K562 (cell line): ENCODE results near the gene IL31. TPM values are rescaled to one million over a fixed set of nuclear protein-coding genes. Genes with fewer than 3 reads are reported as not detected.

Source experiments
- ATAC-seq: fragments of 200-7000 bp; cut with Tn5 transposase; 3 replicates; pipeline ENCODE4 v1.9.1; 2020; ENCODE audit warnings: moderate library complexity
- BruUV-seq: library from RNA; stranded (reverse); fragments of 400-500 nt; replicated peaks from 2 replicates; lab custom pipeline; 2021; lab: Mats Ljungman, UMichigan
- CTCF ChIA-PET: fragments of 300-600 bp; formaldehyde crosslinking; extraction: SDS; loops from one replicate; lab custom pipeline; 2021; ENCODE audit warnings: low intra/inter-chr PET ratio; lab: Yijun Ruan, JAX
- POLR2A ChIA-PET: fragments of 300-600, 350-650 bp; sonication (Branson Sonifier 250); formaldehyde crosslinking; extraction: SDS; loops from one replicate; lab custom pipeline; 2021; ENCODE audit warnings: antibody characterized with exemption, inconsistent platforms; lab: Yijun Ruan, JAX
- DNase-seq, 4 experiments: peaks; one replicate each; pipeline versions ENCODE4 v3.0.0 to v3.0.0-alpha.2; 2011 to 2018; ENCODE audit warnings: low spot score in 3 of 4, mixed read lengths in 3 of 4; ENCODE audit errors: extremely low read depth in 1 of 4
- FAIRE-seq: peaks from 2 replicates; lab custom pipeline; 2011; peaks lifted over from hg19 to GRCh38; lab: Jason Lieb, UNC
- H2AFZ ChIP-seq: 2 replicates; pipeline ENCODE4 v1.6.0; 2011; ENCODE audit warnings: low read depth, low read length, control low read depth, inconsistent platforms
- H3K27ac ChIP-seq: fragments of 200-600 bp; 3 replicates; pipeline ENCODE4 v1.8.0; 2011; ENCODE audit warnings: low read depth, mild to moderate bottlenecking, control low read depth, inconsistent platforms, low read length, moderate library complexity, mixed read lengths; ENCODE audit errors: extremely low read depth
- H3K27me3 ChIP-seq, 2 experiments: fragments of 300-600 bp in 1 of 2; 2 replicates in 1 of 2; 3 replicates in 1 of 2; pipeline versions ENCODE4 v1.6.0 to v1.8.0; 2011; ENCODE audit warnings: inconsistent platforms in 2 of 2, low read length in 2 of 2, mild to moderate bottlenecking in 1 of 2, mixed read lengths in 1 of 2, moderate library complexity in 1 of 2; ENCODE audit not compliant: control insufficient read depth in 2 of 2, insufficient read depth in 2 of 2
- H3K36me3 ChIP-seq: fragments of 300-600 bp; 3 replicates; pipeline ENCODE4 v1.8.0; 2011; ENCODE audit warnings: mild to moderate bottlenecking, low read length, inconsistent platforms; ENCODE audit not compliant: control insufficient read depth, insufficient read depth
- H3K4me1 ChIP-seq, 2 experiments: fragments of 200-600 bp in 1 of 2; replicated peaks in 1 of 2; 2 replicates in 1 of 2; 3 replicates in 1 of 2; pipeline versions ENCODE4 v1.5.1 to v1.8.0; 2011; ENCODE audit warnings: inconsistent platforms in 2 of 2, low read length in 2 of 2, mild to moderate bottlenecking in 1 of 2, mixed read lengths in 1 of 2, moderate library complexity in 1 of 2; ENCODE audit not compliant: control insufficient read depth in 2 of 2, insufficient read depth in 2 of 2
- H3K4me2 ChIP-seq: 2 replicates; pipeline ENCODE4 v1.6.1; 2011; ENCODE audit warnings: low read length, control low read depth, inconsistent platforms, mixed read lengths; ENCODE audit not compliant: insufficient read depth
- H3K4me3 ChIP-seq: fragments of 200-600 bp; sonication (generic), shearing (Covaris generic); 2 replicates; pipeline ENCODE4 v1.5.1; 2016; ENCODE audit warnings: control low read depth, inconsistent platforms
- H3K79me2 ChIP-seq: fragments of 200-600 bp; 3 replicates; pipeline ENCODE4 v1.8.0; 2011; ENCODE audit warnings: low read length, inconsistent platforms; ENCODE audit not compliant: control insufficient read depth, insufficient read depth
- H3K9ac ChIP-seq, 2 experiments: 2 replicates each; pipeline versions ENCODE4 v1.6.0 to v1.6.1; 2011; ENCODE audit warnings: low read depth in 2 of 2, low read length in 2 of 2, control low read depth in 1 of 2, inconsistent platforms in 1 of 2, mild to moderate bottlenecking in 1 of 2, mixed read lengths in 1 of 2; ENCODE audit not compliant: insufficient read depth in 1 of 2
- H3K9me1 ChIP-seq: one replicate; pipeline ENCODE4 v1.6.0; 2011; ENCODE audit warnings: inconsistent platforms, mild to moderate bottlenecking, low read length, moderate library complexity; ENCODE audit not compliant: control insufficient read depth, insufficient read depth
- H3K9me3 ChIP-seq: replicated peaks from 2 replicates; pipeline ENCODE4 v1.5.1; 2011; ENCODE audit warnings: low read depth, low read length, inconsistent platforms; ENCODE audit not compliant: control insufficient read depth, insufficient read depth
- H4K20me1 ChIP-seq: replicated peaks from 2 replicates; pipeline ENCODE4 v1.6.1; 2011; ENCODE audit warnings: low read length, inconsistent platforms, mixed read lengths; ENCODE audit not compliant: control insufficient read depth, insufficient read depth
- ATF7 ChIP-seq: fragments of 450-650 bp; IDR thresholded peaks from 2 replicates; pipeline ENCODE4 v1.7.1; 2014; ENCODE audit warnings: mild to moderate bottlenecking, moderate library complexity
- CBFB ChIP-seq: sonication (generic); formaldehyde crosslinking; IDR thresholded peaks from 2 replicates; pipeline ENCODE4 v1.4.0; 2020; ENCODE audit warnings: mild to moderate bottlenecking, missing genetic modification reagents
- CCNT2 ChIP-seq: IDR thresholded peaks from 2 replicates; pipeline ENCODE4 v1.6.1; 2011; ENCODE audit warnings: borderline replicate concordance, low read depth, mild to moderate bottlenecking, moderate library complexity, mixed read lengths, low read length; ENCODE audit not compliant: insufficient read length; ENCODE audit errors: extremely low read depth
- EP300 ChIP-seq: IDR thresholded peaks from 2 replicates; pipeline ENCODE4 v1.6.1; 2012; ENCODE audit warnings: low read length, improper control_type of control experiment
- FOXP4 ChIP-seq: sonication (generic); formaldehyde crosslinking; IDR thresholded peaks from 2 replicates; pipeline ENCODE4 v1.8.0; 2022; ENCODE audit warnings: mild to moderate bottlenecking, missing genetic modification reagents, borderline replicate concordance
- KHSRP ChIP-seq: fragments of 450-650 bp; IDR thresholded peaks from 2 replicates; pipeline ENCODE4 v1.6.1; 2017
- TAF9B ChIP-seq: fragments of 450-650 bp; IDR thresholded peaks from 2 replicates; pipeline ENCODE4 v1.6.1; 2018; ENCODE audit warnings: mild to moderate bottlenecking; ENCODE audit not compliant: partially characterized antibody
- TARDBP ChIP-seq: fragments of 450-650 bp; IDR thresholded peaks from 2 replicates; pipeline ENCODE4 v1.6.1; 2016
- ZFX ChIP-seq: sonication (generic); formaldehyde crosslinking; IDR thresholded peaks from 2 replicates; pipeline ENCODE4 v1.8.0; 2022; ENCODE audit warnings: mild to moderate bottlenecking, missing genetic modification reagents, moderate library complexity
- WGBS: fragments of 100-300 bp; shearing (Covaris generic); methylation state at CpG from one replicate; pipeline ENCODE4 v1.1.6; 2016; ENCODE audit warnings: low coverage, mixed read lengths; ENCODE audit not compliant: insufficient coverage; ENCODE audit errors: missing lambda C conversion rate; 5-methylcytosine and 5-hydroxymethylcytosine counted together
- in situ Hi-C: fragments of 300-500 bp; cut with MboI; formaldehyde crosslinking; loops from 4 replicates; pipeline ENCODE4 v1.15.0; 2018; ENCODE audit warnings: inconsistent platforms, mixed read lengths
- intact Hi-C: fragments of 100-400 bp; cut with micrococcal nuclease; formaldehyde crosslinking; loops from 2 replicates; pipeline ENCODE4 v1.14.2; 2022
- polyA plus RNA-seq, 8 experiments: library from polyadenylated mRNA; depleted of rRNA in 4 of 8; stranded (reverse) in 5 of 8; unstranded in 3 of 8; fragments of >200 nt; fragmentation: Nextera tagmentation in 2 of 8; fragmentation: Illumina TruSeq in 1 of 8; extraction: Ambion mirVana in 2 of 8; extraction: Trizol in 1 of 8; gene quantifications; 2 replicates each; pipeline versions ENCODE4 v1.2.1 to v1.2.3, GENCODE V29; 2011 to 2014; ENCODE audit warnings: inconsistent platforms in 1 of 8, missing spikeins in 1 of 8
- total RNA-seq, 7 experiments: library from RNA; depleted of rRNA in 6 of 7; stranded (reverse); fragments of >200 nt in 6 of 7; fragmentation: Illumina TruSeq in 2 of 7; extraction: Trizol in 2 of 7; gene quantifications; 2 replicates each; pipeline versions ENCODE4 v1.2.1 to v1.2.3, GENCODE V29; 2011 to 2021; ENCODE audit warnings: low replicate concordance in 1 of 7
- TF ChIP-seq, protein P1 (sequence below): fragments of 200-800 bp; sonication (Bioruptor generic); IDR thresholded peaks from 2 replicates; pipeline ENCODE4 v1.6.1; 2017; ENCODE audit warnings: missing genetic modification characterization, missing compliant biosample characterization
- TF ChIP-seq, protein P2 (sequence below), 2 experiments: IDR thresholded peaks in 1 of 2; conservative IDR thresholded peaks in 1 of 2; 2 replicates each; pipeline ENCODE4 v1.6.1; 2016; ENCODE audit warnings: low read depth in 2 of 2, mild to moderate bottlenecking in 1 of 2, missing compliant biosample characterization in 1 of 2, missing genetic modification characterization in 1 of 2, moderate library complexity in 1 of 2
- TF ChIP-seq, protein P3 (sequence below): fragments of 450-650 bp; IDR thresholded peaks from 2 replicates; pipeline ENCODE4 v1.6.1; 2016; ENCODE audit warnings: missing biosample characterization, missing genetic modification characterization

IL31 gene
- total and polyA plus RNA-seq, 9 of the 15 experiments (the other 6 are each of a cell fraction or from before 2014, with no cell fraction given) = not detected

GRCh38 chr12:122125452-122126341 lies 48.3 kb downstream of the IL31 start:
- no TSS peak for BruUV-seq
- 79% methylated on average over 13 of the region's 13 CpGs for WGBS
- H3K4me1 ChIP-seq = peaks cover 9 to 21% of the 10 kb centered on the region in 2 experiments; a peak in 4 of 5 replicates
- peaks cover 63% of the 10 kb centered on the region for H3K79me2 ChIP-seq
- DNase-seq (no peak), ATAC-seq (no peak), FAIRE-seq (no peak)
- in situ Hi-C loops (no loop called here), intact Hi-C loops (no loop called here)
- H3K9me3 ChIP-seq = no peaks in the 10 kb centered on the region
- no peak overlapping the region for H3K4me3 ChIP-seq
- H3K9ac ChIP-seq = peak overlapping the region in 1 of 2 experiments; percentile 60; a peak in 2 of 4 replicates
- no peaks in the 10 kb centered on the region for H3K27me3 ChIP-seq
- H2AFZ ChIP-seq = no peak overlapping the region
- ChIA-PET POLR2A (interaction anchor here (0.5 to 0.6 kb wide), 3 partner anchors 20 to 49 kb away, joined by 3 to 4 read pairs (median 3); no protein-coding TSS in a partner anchor), CTCF (no interaction called here)
- peaks cover 66% of the 10 kb centered on the region; the same call in 2 of the 3 replicates for H3K36me3 ChIP-seq
- H3K4me2 ChIP-seq = no peak overlapping the region
- H3K27ac ChIP-seq = no peak overlapping the region
- H4K20me1 ChIP-seq = peaks cover 42% of the 10 kb centered on the region
- H3K9me1 ChIP-seq = peaks cover 17% of the 10 kb centered on the region
- no peak for TF ChIP-seq EP300
- TF ChIP-seq FOXP4 (CRISPR knock-in tag) = no peak
- TF ChIP-seq ATF7 = no peak
- no peak for TF ChIP-seq CCNT2
- no peak for TF ChIP-seq TAF9B
- no peak for TF ChIP-seq KHSRP
- TF ChIP-seq, protein P1, sequence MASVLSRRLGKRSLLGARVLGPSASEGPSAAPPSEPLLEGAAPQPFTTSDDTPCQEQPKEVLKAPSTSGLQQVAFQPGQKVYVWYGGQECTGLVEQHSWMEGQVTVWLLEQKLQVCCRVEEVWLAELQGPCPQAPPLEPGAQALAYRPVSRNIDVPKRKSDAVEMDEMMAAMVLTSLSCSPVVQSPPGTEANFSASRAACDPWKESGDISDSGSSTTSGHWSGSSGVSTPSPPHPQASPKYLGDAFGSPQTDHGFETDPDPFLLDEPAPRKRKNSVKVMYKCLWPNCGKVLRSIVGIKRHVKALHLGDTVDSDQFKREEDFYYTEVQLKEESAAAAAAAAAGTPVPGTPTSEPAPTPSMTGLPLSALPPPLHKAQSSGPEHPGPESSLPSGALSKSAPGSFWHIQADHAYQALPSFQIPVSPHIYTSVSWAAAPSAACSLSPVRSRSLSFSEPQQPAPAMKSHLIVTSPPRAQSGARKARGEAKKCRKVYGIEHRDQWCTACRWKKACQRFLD (CRISPR knock-in tag) = no peak
- no peak for TF ChIP-seq ZFX (CRISPR knock-in tag)
- no peak for TF ChIP-seq TARDBP
- no peak for TF ChIP-seq CBFB (CRISPR knock-in tag)
- TF ChIP-seq, protein P2, sequence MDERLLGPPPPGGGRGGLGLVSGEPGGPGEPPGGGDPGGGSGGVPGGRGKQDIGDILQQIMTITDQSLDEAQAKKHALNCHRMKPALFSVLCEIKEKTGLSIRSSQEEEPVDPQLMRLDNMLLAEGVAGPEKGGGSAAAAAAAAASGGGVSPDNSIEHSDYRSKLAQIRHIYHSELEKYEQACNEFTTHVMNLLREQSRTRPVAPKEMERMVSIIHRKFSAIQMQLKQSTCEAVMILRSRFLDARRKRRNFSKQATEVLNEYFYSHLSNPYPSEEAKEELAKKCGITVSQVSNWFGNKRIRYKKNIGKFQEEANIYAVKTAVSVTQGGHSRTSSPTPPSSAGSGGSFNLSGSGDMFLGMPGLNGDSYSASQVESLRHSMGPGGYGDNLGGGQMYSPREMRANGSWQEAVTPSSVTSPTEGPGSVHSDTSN (CRISPR knock-in tag; IDR thresholded peaks at IDR 0.05; ENCODE audit: low read depth) = no peak
- TF ChIP-seq, protein P2 (tag; conservative IDR thresholded peaks at IDR 0.05; ENCODE audit: low read depth) = no peak
- TF ChIP-seq, protein P3, sequence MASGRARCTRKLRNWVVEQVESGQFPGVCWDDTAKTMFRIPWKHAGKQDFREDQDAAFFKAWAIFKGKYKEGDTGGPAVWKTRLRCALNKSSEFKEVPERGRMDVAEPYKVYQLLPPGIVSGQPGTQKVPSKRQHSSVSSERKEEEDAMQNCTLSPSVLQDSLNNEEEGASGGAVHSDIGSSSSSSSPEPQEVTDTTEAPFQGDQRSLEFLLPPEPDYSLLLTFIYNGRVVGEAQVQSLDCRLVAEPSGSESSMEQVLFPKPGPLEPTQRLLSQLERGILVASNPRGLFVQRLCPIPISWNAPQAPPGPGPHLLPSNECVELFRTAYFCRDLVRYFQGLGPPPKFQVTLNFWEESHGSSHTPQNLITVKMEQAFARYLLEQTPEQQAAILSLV (tag) = no peak
